ENCODE results near the gene SLC2A11. TPM values are rescaled to one million over a fixed set of nuclear protein-coding genes. Genes with fewer than 3 reads are reported as not detected.

The SLC2A11 gene
- total RNA-seq, 1 donor from 2014 or later: 22.4 TPM

DNA sequence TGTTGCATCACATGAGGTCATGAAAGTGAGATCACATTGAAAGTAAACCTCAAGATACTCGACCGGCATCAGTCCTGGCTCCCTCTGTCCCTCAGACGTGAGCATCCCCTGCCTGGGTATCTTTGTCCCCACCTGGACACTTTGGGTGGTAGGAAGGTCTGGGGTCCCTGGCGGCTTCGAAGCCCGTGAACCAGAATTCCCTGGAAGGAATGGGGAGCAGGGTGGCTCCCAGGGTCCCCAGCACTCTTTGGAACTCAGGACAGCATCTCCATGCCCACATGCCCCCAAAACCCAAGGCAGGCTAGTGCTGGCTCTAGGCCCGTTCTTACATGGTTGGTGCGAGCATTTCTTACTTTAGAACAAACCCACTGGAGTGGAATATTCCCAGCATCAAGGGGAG is 26.4 kb upstream of the SLC2A11 start:
- Histone ChIP-seq H3K4me3 (ENCODE audit: low read depth, low read length) (no peak overlapping the region), H3K36me3 (ENCODE audit: control insufficient read depth, insufficient read depth, low read length) (peaks cover 5% of the 10 kb centered on the region), H3K27me3 (ENCODE audit: control insufficient read depth, insufficient read depth, low read length) (no peaks in the 10 kb centered on the region)
- DNase-seq (ENCODE audit: low read depth): no peak
- TF ChIP-seq, protein P1, sequence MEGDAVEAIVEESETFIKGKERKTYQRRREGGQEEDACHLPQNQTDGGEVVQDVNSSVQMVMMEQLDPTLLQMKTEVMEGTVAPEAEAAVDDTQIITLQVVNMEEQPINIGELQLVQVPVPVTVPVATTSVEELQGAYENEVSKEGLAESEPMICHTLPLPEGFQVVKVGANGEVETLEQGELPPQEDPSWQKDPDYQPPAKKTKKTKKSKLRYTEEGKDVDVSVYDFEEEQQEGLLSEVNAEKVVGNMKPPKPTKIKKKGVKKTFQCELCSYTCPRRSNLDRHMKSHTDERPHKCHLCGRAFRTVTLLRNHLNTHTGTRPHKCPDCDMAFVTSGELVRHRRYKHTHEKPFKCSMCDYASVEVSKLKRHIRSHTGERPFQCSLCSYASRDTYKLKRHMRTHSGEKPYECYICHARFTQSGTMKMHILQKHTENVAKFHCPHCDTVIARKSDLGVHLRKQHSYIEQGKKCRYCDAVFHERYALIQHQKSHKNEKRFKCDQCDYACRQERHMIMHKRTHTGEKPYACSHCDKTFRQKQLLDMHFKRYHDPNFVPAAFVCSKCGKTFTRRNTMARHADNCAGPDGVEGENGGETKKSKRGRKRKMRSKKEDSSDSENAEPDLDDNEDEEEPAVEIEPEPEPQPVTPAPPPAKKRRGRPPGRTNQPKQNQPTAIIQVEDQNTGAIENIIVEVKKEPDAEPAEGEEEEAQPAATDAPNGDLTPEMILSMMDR (IDR thresholded peaks at IDR 0.05; ENCODE audit: insufficient read depth, low read length, poor library complexity, severe bottlenecking): no peak

DNA sequence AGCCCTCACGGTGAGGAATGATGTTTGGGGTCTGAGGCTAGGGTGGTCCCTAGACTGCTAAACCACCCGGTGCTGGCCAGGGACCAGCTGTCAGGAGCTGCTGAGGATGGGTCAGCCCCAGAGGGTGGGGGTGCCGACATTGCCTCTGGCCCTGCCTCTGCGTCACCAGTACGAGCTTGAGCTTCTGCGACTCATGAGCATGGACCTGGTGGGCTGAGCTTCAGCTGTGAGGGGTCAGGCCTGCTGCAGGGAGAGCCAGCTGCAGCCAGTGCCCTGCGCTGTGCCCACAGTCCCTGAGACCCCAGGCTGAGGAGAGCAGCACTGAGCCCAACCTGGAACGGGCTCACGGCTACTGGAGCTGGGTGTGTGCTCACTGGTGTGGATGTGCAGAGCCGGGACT is 25.9 kb upstream of the SLC2A11 start:
- TF ChIP-seq, protein P1 (IDR thresholded peaks at IDR 0.05; ENCODE audit: insufficient read depth, low read length, poor library complexity, severe bottlenecking): no peak
- peaks cover 4% of the 10 kb centered on the region for H3K36me3 ChIP-seq (ENCODE audit: control insufficient read depth, insufficient read depth, low read length)

DNA sequence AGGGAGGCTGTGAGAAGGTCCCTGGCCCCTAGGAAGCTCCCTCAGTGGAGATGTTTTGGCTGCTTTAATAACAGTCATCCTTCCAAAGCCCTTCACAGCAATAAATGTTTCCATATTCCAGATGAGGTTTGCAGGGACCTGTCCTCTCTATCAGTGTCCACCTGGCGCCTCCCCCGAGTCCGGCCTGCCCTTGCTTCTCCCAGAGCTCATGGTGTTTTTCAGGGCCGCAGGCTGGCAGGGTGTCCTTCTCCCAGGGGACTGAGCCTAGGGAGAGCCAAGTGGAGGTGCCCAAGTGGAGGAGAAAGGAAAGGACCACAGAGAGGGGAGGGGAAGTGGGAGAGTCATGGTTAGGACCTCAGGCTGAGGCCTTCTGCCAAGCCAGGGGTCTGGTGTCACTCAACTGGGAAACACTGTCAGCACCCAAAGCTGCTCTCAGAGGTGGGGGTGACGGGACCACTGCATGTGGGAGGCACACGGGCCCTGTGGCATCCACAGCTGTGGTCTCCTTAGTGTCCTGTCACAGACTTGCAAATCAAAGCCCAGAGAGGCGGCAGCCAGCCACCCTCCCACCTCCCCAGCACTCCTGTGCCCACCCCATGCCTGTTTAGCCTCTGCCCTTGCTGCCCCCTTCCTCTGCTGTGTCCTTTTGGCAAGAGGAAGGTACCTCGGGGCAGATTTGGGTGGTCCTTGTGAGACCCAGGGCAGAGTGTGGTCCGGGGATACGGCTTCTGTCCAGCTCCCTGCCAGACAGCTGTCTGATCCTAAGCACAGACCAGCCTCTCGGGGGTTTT is 25.3 kb upstream of the SLC2A11 start:
- TF ChIP-seq, protein P1 (IDR thresholded peaks at IDR 0.05; ENCODE audit: insufficient read depth, low read length, poor library complexity, severe bottlenecking): no peak
- peaks cover 4% of the 10 kb centered on the region for H3K36me3 ChIP-seq (ENCODE audit: control insufficient read depth, insufficient read depth, low read length)
- DNase-seq (ENCODE audit: low read depth): no peak
- no peaks in the 10 kb centered on the region for H3K27me3 ChIP-seq (ENCODE audit: control insufficient read depth, insufficient read depth, low read length)
- no peak overlapping the region for H3K4me3 ChIP-seq (ENCODE audit: low read depth, low read length)

More for the DNA sequence above, 25.9 kb upstream of the SLC2A11 start:
- no peak overlapping the region for H3K4me3 ChIP-seq (ENCODE audit: low read depth, low read length)
- no peaks in the 10 kb centered on the region for H3K27me3 ChIP-seq (ENCODE audit: control insufficient read depth, insufficient read depth, low read length)
- DNase-seq (ENCODE audit: low read depth): no peak

DNA sequence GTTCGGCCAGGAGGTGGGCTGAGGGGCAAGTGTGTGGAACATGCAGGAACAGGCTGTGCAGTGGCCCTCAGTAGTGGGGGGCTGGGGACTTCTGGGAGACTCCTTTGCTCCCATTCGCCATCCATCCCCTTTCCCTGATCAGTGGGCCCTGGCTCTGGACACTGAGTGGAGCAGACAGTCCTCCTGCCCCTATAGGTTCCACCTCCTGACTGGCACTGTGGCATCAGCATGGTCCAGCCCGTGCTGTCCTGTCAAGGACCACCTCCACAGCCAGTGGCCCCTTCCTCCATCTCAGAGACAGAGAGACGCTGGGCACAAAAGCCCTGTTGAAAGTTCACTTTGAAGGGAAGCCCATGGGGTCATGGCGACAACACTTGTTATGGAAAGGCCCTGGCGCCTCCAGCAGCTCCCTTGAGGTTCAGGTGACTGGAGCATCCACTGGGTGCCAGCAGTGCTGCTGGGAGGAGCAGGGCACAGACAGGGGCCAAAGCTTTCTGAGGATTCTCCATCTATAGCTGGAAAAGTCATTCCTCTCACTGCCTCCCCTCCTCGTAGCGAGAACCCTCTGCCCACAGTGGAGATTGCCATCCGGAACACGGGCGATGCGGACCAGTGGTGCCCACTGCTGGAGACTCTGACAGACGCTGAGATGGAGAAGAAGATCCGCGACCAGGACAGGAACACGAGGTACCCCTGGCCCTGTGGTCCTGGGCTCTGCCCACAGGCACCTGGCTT is 24.5 kb upstream of the SLC2A11 start:
- Histone ChIP-seq H3K4me3 (ENCODE audit: low read depth, low read length) (no peak overlapping the region), H3K27me3 (ENCODE audit: control insufficient read depth, insufficient read depth, low read length) (no peaks in the 10 kb centered on the region), H3K36me3 (ENCODE audit: control insufficient read depth, insufficient read depth, low read length) (peaks cover 2% of the 10 kb centered on the region)
- TF ChIP-seq, protein P1 (IDR thresholded peaks at IDR 0.05; ENCODE audit: insufficient read depth, low read length, poor library complexity, severe bottlenecking): no peak
- DNase-seq (ENCODE audit: low read depth): no peak

DNA sequence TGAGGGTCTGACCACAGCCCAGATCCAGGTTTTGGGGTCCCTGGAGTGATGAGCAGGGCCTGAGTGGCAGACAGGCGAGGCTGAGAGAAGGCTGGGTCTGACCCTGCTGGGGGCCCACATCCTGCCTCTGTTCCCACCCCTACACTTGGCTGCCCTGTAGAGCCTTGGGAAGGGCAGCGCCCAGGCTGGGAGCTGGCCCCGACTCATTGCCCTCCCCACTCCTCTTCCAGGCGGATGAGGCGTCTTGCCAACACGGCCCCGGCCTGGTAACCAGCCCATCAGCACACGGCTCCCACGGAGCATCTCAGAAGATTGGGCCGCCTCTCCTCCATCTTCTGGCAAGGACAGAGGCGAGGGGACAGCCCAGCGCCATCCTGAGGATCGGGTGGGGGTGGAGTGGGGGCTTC is 23.8 kb upstream of the SLC2A11 start:
- H3K4me3 ChIP-seq (ENCODE audit: low read depth, low read length): no peak overlapping the region
- TF ChIP-seq, protein P1 (IDR thresholded peaks at IDR 0.05; ENCODE audit: insufficient read depth, low read length, poor library complexity, severe bottlenecking): no peak
- H3K27me3 ChIP-seq (ENCODE audit: control insufficient read depth, insufficient read depth, low read length): no peaks in the 10 kb centered on the region
- peaks cover 2% of the 10 kb centered on the region for H3K36me3 ChIP-seq (ENCODE audit: control insufficient read depth, insufficient read depth, low read length)
- DNase-seq (ENCODE audit: low read depth): no peak

Measured in kidney epithelial cell (primary cell).